NCI-H2171 treated with DMSO at 0.1 percent for 48 hours (cell line): ENCODE data around the gene ZBP1.

Source experiments
- DNase-seq: peaks from one replicate; lab custom pipeline; 2025; lab: John Stamatoyannopoulos, UW

ZBP1 gene

GRCh38 chr20:57658447-57658832, 38.2 kb upstream of the ZBP1 start:
- DNase-seq, result no peak

GRCh38 chr20:57657535-57658446, 37.6 kb upstream of the ZBP1 start:
- DNase-seq, result no peak

- DNase-seq, result no peak
These were observed 36.8 kb upstream of the ZBP1 start for GRCh38 chr20:57656821-57657534.

GRCh38 chr20:57656252-57656820, 36.1 kb upstream of the ZBP1 start:
- DNase-seq, result no peak

- no peak for DNase-seq
These were observed 35.6 kb upstream of the ZBP1 start for GRCh38 chr20:57655809-57656155.

GRCh38 chr20:57654998-57655808, 35.0 kb upstream of the ZBP1 start:
- DNase-seq, result no peak

- peak; percentile 70 for DNase-seq
These were observed 34.3 kb upstream of the ZBP1 start for GRCh38 chr20:57654363-57654997.

- DNase-seq, result peak; percentile 73
These were observed 33.7 kb upstream of the ZBP1 start for GRCh38 chr20:57653910-57654309.

GRCh38 chr20:57653546-57653900, 33.3 kb upstream of the ZBP1 start:
- no peak for DNase-seq

- DNase-seq, result peak; percentile 50
These were observed 32.6 kb upstream of the ZBP1 start for GRCh38 chr20:57652606-57653545.

GRCh38 chr20:57651881-57652605, 31.8 kb upstream of the ZBP1 start:
- peak; percentile 88 for DNase-seq

- no peak for DNase-seq
These were observed 30.7 kb upstream of the ZBP1 start for GRCh38 chr20:57650756-57651483.

- peak; percentile 14 for DNase-seq
These were observed 30.0 kb upstream of the ZBP1 start for GRCh38 chr20:57650266-57650665.

GRCh38 chr20:57649617-57650015, 29.4 kb upstream of the ZBP1 start:
- DNase-seq, result no peak

- no peak for DNase-seq
These were observed 28.8 kb upstream of the ZBP1 start for GRCh38 chr20:57648878-57649616.

- no peak for DNase-seq
These were observed 27.9 kb upstream of the ZBP1 start for GRCh38 chr20:57647933-57648785.
